Measurements from ENCODE around the gene C12orf56.

The C12orf56 gene, protein sequence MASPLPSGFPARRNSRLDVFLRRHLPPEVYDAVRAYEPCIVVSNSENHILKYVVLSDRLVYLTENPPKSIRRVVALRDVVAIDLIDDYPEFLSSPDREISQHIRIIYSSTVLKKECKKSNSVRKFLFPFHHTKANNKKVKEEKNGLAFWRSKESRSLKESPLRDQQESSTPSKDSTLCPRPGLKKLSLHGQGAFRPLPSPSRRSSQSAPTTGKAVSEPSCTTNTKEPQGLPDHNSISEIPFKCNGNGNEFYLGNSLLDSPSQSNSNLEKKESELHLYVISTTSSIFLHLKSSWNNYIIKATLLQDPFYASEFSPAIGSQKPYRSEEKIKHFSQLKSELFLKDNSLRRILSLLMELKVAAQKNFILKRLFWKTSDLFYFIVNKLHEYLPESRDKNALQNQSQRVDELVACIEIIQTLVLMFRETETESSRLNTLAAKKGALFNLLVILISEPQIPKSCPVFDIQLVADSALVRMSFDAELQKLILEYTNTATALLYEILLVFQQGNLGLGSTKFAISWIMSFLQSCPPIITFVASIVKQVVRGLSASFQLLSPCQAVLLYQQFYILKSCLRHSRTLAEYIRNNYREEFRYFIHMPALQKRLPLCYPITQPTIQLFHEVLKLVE

DNA sequence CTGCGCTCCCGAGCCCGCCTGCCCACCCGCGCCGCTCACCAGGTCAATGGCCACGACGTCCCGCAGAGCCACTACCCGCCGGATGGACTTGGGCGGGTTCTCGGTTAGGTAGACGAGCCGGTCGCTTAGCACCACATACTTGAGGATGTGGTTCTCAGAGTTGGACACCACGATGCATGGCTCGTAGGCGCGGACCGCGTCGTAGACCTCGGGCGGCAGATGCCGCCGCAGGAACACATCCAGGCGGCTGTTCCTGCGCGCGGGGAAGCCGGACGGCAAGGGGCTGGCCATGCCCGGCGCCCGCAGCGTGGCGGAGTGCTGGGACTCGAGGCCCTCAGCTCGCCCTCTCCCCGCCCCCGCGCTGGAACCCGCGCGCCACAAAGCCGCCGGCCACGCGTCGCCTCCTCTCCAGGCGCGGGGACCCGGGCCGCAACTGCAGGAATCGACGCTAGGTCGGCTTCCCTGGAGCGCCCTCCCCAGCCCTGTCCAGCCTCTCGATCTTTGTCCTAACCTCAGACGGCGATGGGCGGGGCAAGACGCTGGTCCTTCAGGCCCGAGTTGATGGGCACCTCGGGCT, at the start of gene C12orf56:
Gene C12orf56 (minus strand): TSS at position 484 of the 577 bp plus-strand sequence. CDS start 193 bp downstream, at position 291.
- H3K4me3 ChIP-seq (ENCODE audit: low read depth, low read length): no peak within 1 kb of the TSS
- TF ChIP-seq, protein P1, sequence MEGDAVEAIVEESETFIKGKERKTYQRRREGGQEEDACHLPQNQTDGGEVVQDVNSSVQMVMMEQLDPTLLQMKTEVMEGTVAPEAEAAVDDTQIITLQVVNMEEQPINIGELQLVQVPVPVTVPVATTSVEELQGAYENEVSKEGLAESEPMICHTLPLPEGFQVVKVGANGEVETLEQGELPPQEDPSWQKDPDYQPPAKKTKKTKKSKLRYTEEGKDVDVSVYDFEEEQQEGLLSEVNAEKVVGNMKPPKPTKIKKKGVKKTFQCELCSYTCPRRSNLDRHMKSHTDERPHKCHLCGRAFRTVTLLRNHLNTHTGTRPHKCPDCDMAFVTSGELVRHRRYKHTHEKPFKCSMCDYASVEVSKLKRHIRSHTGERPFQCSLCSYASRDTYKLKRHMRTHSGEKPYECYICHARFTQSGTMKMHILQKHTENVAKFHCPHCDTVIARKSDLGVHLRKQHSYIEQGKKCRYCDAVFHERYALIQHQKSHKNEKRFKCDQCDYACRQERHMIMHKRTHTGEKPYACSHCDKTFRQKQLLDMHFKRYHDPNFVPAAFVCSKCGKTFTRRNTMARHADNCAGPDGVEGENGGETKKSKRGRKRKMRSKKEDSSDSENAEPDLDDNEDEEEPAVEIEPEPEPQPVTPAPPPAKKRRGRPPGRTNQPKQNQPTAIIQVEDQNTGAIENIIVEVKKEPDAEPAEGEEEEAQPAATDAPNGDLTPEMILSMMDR (IDR thresholded peaks at IDR 0.05; ENCODE audit: low read depth, low read length, missing control alignments): no peak
- DNase-seq (ENCODE audit: low read depth): no peak

GRCh38 chr12:64440100-64440499, 49.5 kb upstream of the C12orf56 start:
- H3K4me3 ChIP-seq (ENCODE audit: low read depth, low read length): no peak overlapping the region
- no peak for DNase-seq (ENCODE audit: low read depth)
- TF ChIP-seq, protein P1 (IDR thresholded peaks at IDR 0.05; ENCODE audit: low read depth, low read length, missing control alignments): no peak

- no peak overlapping the region for H3K4me3 ChIP-seq (ENCODE audit: low read depth, low read length)
- TF ChIP-seq, protein P1 (IDR thresholded peaks at IDR 0.05; ENCODE audit: low read depth, low read length, missing control alignments): no peak
- no peak for DNase-seq (ENCODE audit: low read depth)
Measured at GRCh38 chr12:64433915-64434314, 43.4 kb upstream of the C12orf56 start.

GRCh38 chr12:64431791-64432190, 41.2 kb upstream of the C12orf56 start:
- DNase-seq (ENCODE audit: low read depth): no peak
- H3K4me3 ChIP-seq (ENCODE audit: low read depth, low read length): no peak overlapping the region
- TF ChIP-seq, protein P1 (IDR thresholded peaks at IDR 0.05; ENCODE audit: low read depth, low read length, missing control alignments): no peak

DNA sequence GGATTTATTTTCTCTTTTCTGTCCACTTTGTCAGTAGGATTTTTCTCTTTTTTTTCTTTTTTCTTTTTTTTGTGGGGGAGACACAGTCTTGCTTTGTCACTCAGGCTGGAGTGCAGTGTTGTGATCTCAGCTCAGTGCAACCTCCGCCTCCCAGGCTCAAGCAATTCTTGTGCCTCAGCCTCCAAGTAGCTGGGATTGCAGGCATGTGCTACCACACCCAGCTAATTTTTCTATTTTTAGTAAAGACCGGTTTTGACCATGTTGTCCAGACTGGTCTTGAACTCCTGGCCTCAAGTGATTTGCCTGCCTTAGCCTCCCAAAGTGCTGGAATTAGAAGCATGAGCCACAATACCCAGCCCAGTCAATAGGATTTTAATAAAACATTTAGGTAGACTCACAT, 40.3 kb upstream of the C12orf56 start:
- TF ChIP-seq, protein P1 (IDR thresholded peaks at IDR 0.05; ENCODE audit: low read depth, low read length, missing control alignments): no peak
- no peak overlapping the region for H3K4me3 ChIP-seq (ENCODE audit: low read depth, low read length)
- no peak for DNase-seq (ENCODE audit: low read depth)

DNA sequence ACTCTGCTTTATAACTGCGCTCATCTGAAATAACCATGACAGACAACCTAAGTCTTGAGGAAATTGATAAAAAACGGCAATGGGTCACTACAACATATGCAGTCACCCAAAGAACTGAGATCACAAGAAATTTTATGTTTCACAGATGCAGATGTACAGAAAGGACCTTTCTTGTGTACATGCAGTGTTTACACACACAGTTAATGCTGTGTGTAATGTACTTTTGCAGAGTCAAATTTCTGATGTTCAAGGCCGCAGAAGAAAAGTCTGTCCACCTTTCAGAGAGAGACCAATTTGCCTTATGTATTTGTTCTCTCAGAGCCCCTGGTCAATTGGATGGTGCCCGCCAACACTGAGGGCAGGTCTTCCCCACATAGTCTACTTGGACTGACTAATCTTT, 38.4 kb upstream of the C12orf56 start:
- DNase-seq (ENCODE audit: low read depth): no peak
- TF ChIP-seq, protein P1 (IDR thresholded peaks at IDR 0.05; ENCODE audit: low read depth, low read length, missing control alignments): no peak

More for the DNA sequence above, 38.4 kb upstream of the C12orf56 start:
- no peak overlapping the region for H3K4me3 ChIP-seq (ENCODE audit: low read depth, low read length)
